ENCODE results near the gene TCF12. TPM values are rescaled to one million over a fixed set of nuclear protein-coding genes. Genes with fewer than 3 reads are reported as not detected.

TCF12 gene
- total and polyA plus RNA-seq, 2 donors (not counting 3 experiments of a cell fraction or from before 2014, with no cell fraction given): 72.1 to 133 TPM

GRCh38 chr15:56936929-56937328 lies 18.5 kb downstream of the TCF12 start:
- intact Hi-C loops (cut with micrococcal nuclease) (no loop called here), dilution Hi-C loops (cut with MboI; ENCODE audit: extremely low pct_ligation_motif_present, low sequenced_read_pairs) (no loop called here)
- DNase-seq (ENCODE audit: low read depth, low spot score) (no peak), FAIRE-seq (no peak)
- Histone ChIP-seq H3K4me1 (ENCODE audit: control insufficient read depth, extremely low read depth, insufficient read depth, low read length) (no peaks in the 10 kb centered on the region), H4K20me1 (replicated peaks; ENCODE audit: control insufficient read depth, extremely low read depth, insufficient read depth, low read length) (peaks cover 14% of the 10 kb centered on the region), H3K27ac (ENCODE audit: insufficient read depth, low read depth, low read length) (no peak overlapping the region), H3K4me3 (replicated peaks in 1 of 3; ENCODE audit: insufficient read depth in 1 of 3, low read depth in 1 of 3, low read length in 3 of 3) (no peak overlapping the region), H3K9me3 (replicated peaks; ENCODE audit: control insufficient read depth, insufficient read depth, low read length) (no peaks in the 10 kb centered on the region), H3K27me3 (ENCODE audit: control insufficient read depth in 2 of 2, insufficient read depth in 2 of 2, low read length in 2 of 2) (no peaks in the 10 kb centered on the region), H2AFZ (ENCODE audit: low read depth, low read length) (no peak overlapping the region), H3K36me3 (ENCODE audit: control insufficient read depth in 2 of 2, extremely low read depth in 1 of 2, insufficient read depth in 2 of 2, low read length in 2 of 2) (peaks cover 0 to 3% of the 10 kb centered on the region in 2 experiments), H3K9me1 (replicated peaks; ENCODE audit: control insufficient read depth, extremely low read depth, insufficient read depth, low read length) (no peaks in the 10 kb centered on the region), H3K79me2 (ENCODE audit: control insufficient read depth, insufficient read depth, low read length) (peaks cover 96% of the 10 kb centered on the region), H3K9ac (replicated peaks; ENCODE audit: extremely low read depth, insufficient read depth, low read length) (no peak overlapping the region), H3K4me2 (ENCODE audit: insufficient read depth, low read length) (no peak overlapping the region)
- TF ChIP-seq POLR2A (IDR thresholded peaks at IDR 0.05; ENCODE audit: low read depth, low read length) (no peak), GATA2 (IDR thresholded peaks at IDR 0.05; ENCODE audit: insufficient read depth, insufficient read length, low read depth, low read length) (no peak), CTCF (IDR thresholded peaks at IDR 0.05; ENCODE audit: extremely low read depth in 1 of 2, insufficient read depth in 1 of 2, low read depth in 1 of 2, low read length in 2 of 2) (no peak), MAX (IDR thresholded peaks at IDR 0.05; ENCODE audit: insufficient read depth, insufficient read length) (no peak), FOS (IDR thresholded peaks at IDR 0.05; ENCODE audit: borderline replicate concordance, insufficient read depth, low read length) (no peak), EZH2 (IDR thresholded peaks at IDR 0.05; ENCODE audit: borderline replicate concordance, low read depth, low read length, severe bottlenecking) (no peak), JUN (IDR thresholded peaks at IDR 0.05; ENCODE audit: borderline replicate concordance, insufficient read depth, insufficient read length, low read depth) (no peak), MYC (IDR thresholded peaks at IDR 0.05; ENCODE audit: low read depth, low read length) (no peak), POLR2AphosphoS5 (IDR thresholded peaks at IDR 0.05; ENCODE audit: insufficient read depth, low read depth, low read length) (no peak)
- ChIA-PET POLR2A (no interaction called here), CTCF (no interaction called here)
- BruUV-seq (replicated peaks): no TSS peak
